Adrenal gland (tissue), 19 donors: ENCODE results near the gene PDSS1. TPM values are rescaled to one million over a fixed set of nuclear protein-coding genes. Genes with fewer than 3 reads are reported as not detected.
"Not testable (repeated sequence)": the region's sequence is repeated elsewhere in the genome, so short reads cannot be mapped to it uniquely, and the experiment has no call there.

Source experiments
- DNase-seq, 7 donors: peaks; one replicate each; pipeline ENCODE4 v3.0.0-alpha.2; 2019 to 2020
- H3K27ac ChIP-seq, 5 donors: fragments of 200-600 bp; sonication (generic) in 4 of 5; 1 replicate in 3 of 5; 2 replicates in 2 of 5; pipeline versions ENCODE4 v1.5.1 to v1.8.0; 2016 to 2020; ENCODE audit warnings: mild to moderate bottlenecking in 1 of 5
- H3K27me3 ChIP-seq: fragments of 200-600 bp; 2 replicates; pipeline ENCODE4 v1.8.0; 2021
- H3K36me3 ChIP-seq, 2 donors: fragments of 200-600 bp; replicated peaks in 1 of 2; 1 replicate in 1 of 2; 2 replicates in 1 of 2; pipeline versions ENCODE4 v1.5.1 to v1.8.0; 2018 to 2022
- H3K4me1 ChIP-seq, 2 donors: fragments of 200-600 bp; replicated peaks in 1 of 2; 1 replicate in 1 of 2; 2 replicates in 1 of 2; pipeline versions ENCODE4 v1.5.1 to v1.8.0; 2018 to 2021
- H3K4me3 ChIP-seq, 4 donors: fragments of 200-600 bp; sonication (generic) in 3 of 4; one replicate each; pipeline ENCODE4 v1.5.1; 2016 to 2018
- H3K9me3 ChIP-seq, 3 donors: fragments of 200-600 bp; sonication (generic) in 1 of 3; replicated peaks in 1 of 3; 1 replicate in 2 of 3; 2 replicates in 1 of 3; pipeline versions ENCODE4 v1.5.1 to v1.8.0; 2016 to 2021
- POLR2A ChIP-seq, 2 donors: fragments of 450-650 bp; IDR thresholded peaks; one replicate each; pipeline ENCODE4 v1.6.1; 2017; ENCODE audit warnings: antibody characterized with exemption in 2 of 2, mild to moderate bottlenecking in 2 of 2, moderate library complexity in 1 of 2
- WGBS, 4 donors: extraction: QIAGEN DNeasy Blood & Tissue Kit in 2 of 4; methylation state at CpG; one replicate each; pipeline versions ENCODE4 v1.1.5 to v1.1.7; 2013 to 2017; 5-methylcytosine and 5-hydroxymethylcytosine counted together
- intact Hi-C, 2 donors: fragments of 100-400 bp; cut with DNase I; formaldehyde crosslinking; loops; one replicate each; pipeline versions ENCODE4 v1.14.1 to v1.15.0; 2022 to 2023
- long read RNA-seq, 10 donors: library from polyadenylated mRNA in 3 of 10; unstranded in 2 of 10; stranded (forward) in 1 of 10; transcript quantifications; one replicate each; pipeline ENCODE4 v2.0.0 and lab custom pipeline, GENCODE V29; 2021 to 2026
- polyA plus RNA-seq, 3 donors: library from polyadenylated mRNA; stranded (reverse); fragments of 200-250 nt in 2 of 3; fragments of 350-450 nt in 1 of 3; fragmentation: Illumina TruSeq in 1 of 3; extraction: RNeasy Lipid Tissue Mini Kit (QIAGEN cat#74804) in 1 of 3; gene quantifications; one replicate each; pipeline ENCODE4 v1.2.3, GENCODE V29; 2013 to 2014
- total RNA-seq, 9 donors: library from RNA; depleted of rRNA in 4 of 9; stranded (reverse); fragments of >200 nt in 4 of 9; fragments of 120-200 nt in 1 of 9; fragmentation: NEBNext Ultra II Directional in 1 of 9; extraction: Animal tissue kit (Norgen Biotek cat#: 25700) in 1 of 9; gene quantifications; one replicate each; pipeline versions ENCODE4 v1.1.0 to v1.2.4, GENCODE V29; 2013 to 2023
- TF ChIP-seq, protein P1 (sequence below), 6 experiments: fragments of 450-650 bp in 4 of 6; fragments of 200-600 bp in 2 of 6; sonication (generic) in 1 of 6; IDR thresholded peaks; 1 replicate in 5 of 6; 2 replicates in 1 of 6; pipeline versions ENCODE4 v1.5.1 to v1.8.0; 2016 to 2021; ENCODE audit warnings: antibody characterized with exemption in 6 of 6, mild to moderate bottlenecking in 2 of 6, moderate library complexity in 1 of 6
- donor health status: healthy with polysubstance abuse.
- donor health status: Bipolar disorder and iron deficiency.
- donor health status: DM: yes; HTN: yes; CAD: no.
- donor health status: DM: no; HTN: no; CAD: no.
- donor health status: DM: no; HTN: no; CAD: no.
- donor health status: DM: yes; HTN: yes; CAD: no.

PDSS1 gene, protein sequence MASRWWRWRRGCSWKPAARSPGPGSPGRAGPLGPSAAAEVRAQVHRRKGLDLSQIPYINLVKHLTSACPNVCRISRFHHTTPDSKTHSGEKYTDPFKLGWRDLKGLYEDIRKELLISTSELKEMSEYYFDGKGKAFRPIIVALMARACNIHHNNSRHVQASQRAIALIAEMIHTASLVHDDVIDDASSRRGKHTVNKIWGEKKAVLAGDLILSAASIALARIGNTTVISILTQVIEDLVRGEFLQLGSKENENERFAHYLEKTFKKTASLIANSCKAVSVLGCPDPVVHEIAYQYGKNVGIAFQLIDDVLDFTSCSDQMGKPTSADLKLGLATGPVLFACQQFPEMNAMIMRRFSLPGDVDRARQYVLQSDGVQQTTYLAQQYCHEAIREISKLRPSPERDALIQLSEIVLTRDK
- 1 to 10 TPM; 1.2 to 5.3 (median 3.0) TPM for total RNA-seq
- 1 to 10 TPM; 4.3 to 7.4 (median 4.7) TPM for polyA plus RNA-seq
- long read RNA-seq, donor 1, result 0 reads
- long read RNA-seq, donor 2, result 0 reads
- long read RNA-seq, donor 3, result 0 reads
- long read RNA-seq, donor 4, partial matches to known transcripts, result 0 of 1 reads
- long read RNA-seq, donor 4, other reads (novel, unspliced or antisense), result 0 of 1 reads
- long read RNA-seq, donor 5, partial matches to known transcripts, result 0 of 3 reads
- long read RNA-seq, donor 5, other reads (novel, unspliced or antisense), result 3 of 3 reads
- long read RNA-seq, donor 6, partial matches to known transcripts, result 0 of 1 reads
- long read RNA-seq, donor 6, other reads (novel, unspliced or antisense), result 1 of 1 reads
- long read RNA-seq, donor 7, result 0 reads
- long read RNA-seq, donor 8, partial matches to known transcripts, result 7 of 12 reads
- long read RNA-seq, donor 8, other reads (novel, unspliced or antisense), result 5 of 12 reads
- long read RNA-seq, donor 9, result 0 reads
- long read RNA-seq, donor 10, result 0 reads

DNA sequence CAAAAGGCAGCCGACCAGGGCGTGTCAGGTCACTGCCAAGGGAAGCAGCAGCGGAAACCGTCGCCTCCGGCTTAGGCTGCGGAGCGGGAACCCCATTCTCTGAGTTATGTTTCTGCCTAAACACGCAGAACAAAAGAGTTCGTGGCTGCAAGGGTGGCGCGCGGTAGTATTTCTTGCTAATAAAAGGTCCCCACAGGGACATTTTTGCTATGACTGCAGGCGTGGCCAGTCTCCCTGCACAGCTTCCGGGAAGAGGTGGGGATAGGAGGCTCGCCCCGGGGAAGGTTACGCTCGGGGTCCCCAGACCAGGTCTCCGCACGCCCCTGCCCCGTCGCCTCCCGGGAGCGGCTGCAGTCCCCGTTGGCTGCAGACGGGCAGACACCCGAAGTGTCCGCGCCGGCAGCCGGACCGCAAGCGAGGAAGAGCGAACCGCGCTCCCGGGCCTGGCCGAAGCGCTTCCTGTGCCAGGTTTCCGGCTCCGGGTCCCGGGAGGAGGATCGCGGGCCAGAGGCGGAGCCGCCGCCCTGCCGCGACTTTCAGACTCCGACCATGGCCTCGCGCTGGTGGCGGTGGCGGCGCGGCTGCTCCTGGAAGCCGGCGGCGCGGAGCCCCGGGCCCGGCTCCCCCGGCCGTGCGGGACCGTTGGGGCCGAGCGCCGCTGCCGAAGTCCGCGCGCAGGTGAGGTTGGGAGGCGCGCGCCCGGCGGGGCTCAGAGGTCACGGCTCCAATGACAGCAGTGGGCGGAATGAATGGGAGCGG is at the start of gene PDSS1:
Gene PDSS1, plus strand, starts transcription at position 539 of the 759 bp plus-strand sequence. Its CDS starts 11 bp downstream, at position 550.
- Histone ChIP-seq H3K4me3 (peak within 1 kb of the TSS; percentile 2 to 100 (median 83)), H3K36me3 (no peaks in the 10 kb centered on the region), H3K27me3 (no peaks in the 10 kb centered on the region), H3K27ac (peak within 1 kb of the TSS in 4 of 5 donors; percentile 76 to 97 (median 83)), H3K9me3 (no peaks in the 10 kb centered on the region), H3K4me1 (peaks cover 4 to 8% of the 10 kb centered on the region in 2 donors)
- intact Hi-C loops, result no loop called here
- DNase-seq, result peak; percentile 65 to 82 (median 74)
- 0 to 1% (median 0%) methylated on average over 32 to 82 of the region's 82 CpGs for WGBS, 4 donors
- peak in 1 of 2 donors; percentile 48 for TF ChIP-seq POLR2A (IDR thresholded peaks at IDR 0.05)
- TF ChIP-seq, protein P1, sequence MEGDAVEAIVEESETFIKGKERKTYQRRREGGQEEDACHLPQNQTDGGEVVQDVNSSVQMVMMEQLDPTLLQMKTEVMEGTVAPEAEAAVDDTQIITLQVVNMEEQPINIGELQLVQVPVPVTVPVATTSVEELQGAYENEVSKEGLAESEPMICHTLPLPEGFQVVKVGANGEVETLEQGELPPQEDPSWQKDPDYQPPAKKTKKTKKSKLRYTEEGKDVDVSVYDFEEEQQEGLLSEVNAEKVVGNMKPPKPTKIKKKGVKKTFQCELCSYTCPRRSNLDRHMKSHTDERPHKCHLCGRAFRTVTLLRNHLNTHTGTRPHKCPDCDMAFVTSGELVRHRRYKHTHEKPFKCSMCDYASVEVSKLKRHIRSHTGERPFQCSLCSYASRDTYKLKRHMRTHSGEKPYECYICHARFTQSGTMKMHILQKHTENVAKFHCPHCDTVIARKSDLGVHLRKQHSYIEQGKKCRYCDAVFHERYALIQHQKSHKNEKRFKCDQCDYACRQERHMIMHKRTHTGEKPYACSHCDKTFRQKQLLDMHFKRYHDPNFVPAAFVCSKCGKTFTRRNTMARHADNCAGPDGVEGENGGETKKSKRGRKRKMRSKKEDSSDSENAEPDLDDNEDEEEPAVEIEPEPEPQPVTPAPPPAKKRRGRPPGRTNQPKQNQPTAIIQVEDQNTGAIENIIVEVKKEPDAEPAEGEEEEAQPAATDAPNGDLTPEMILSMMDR (IDR thresholded peaks at IDR 0.05), result no peak

DNA sequence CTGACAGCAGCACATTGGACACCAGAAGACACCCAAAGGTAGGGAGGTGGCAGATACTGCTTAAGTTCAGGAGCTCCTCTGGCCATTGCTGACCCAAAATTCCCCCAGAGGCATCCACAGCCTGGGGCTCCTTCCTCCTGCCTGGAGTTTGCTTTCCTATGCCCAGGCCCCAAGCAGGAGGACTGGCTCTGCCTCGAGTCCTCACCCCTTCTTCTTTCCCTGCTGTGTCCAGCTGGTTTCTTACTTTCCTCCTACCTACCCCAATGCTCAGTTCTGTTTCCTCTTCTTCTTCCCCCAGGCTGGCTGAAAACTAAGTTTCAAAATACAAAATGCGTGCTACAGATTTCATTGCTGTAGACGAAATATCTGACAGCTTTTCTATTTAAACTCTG is 49.3 kb upstream of the PDSS1 start:
- H3K4me3 ChIP-seq, DNase-seq, H3K27me3 ChIP-seq, H3K9me3 ChIP-seq, H3K4me1 ChIP-seq, H3K36me3 ChIP-seq, H3K27ac ChIP-seq, intact Hi-C loops: not testable (repeated sequence)
- 55 to 68% (median 60%) methylated on average over 2 to 3 of the region's 3 CpGs for WGBS, 4 donors

DNA sequence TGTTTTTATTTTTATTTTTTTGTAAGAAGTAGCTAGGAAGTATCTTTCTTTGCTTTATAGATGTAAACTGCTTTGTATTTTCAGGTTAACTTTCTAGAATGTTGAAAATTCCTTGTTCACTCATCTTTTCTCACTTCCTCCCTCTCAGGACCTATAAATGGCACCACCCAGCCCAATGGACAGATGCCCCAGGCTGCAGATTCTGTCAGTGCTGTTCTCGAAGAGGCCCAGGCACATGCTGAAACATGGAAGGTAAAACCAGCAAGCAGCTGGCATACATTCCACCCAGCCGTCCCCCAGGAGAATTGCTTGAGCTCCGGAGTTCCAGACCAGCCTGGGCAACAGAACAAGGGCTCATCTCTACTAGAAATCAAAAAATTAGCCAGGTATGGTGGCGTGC is 47.1 kb upstream of the PDSS1 start:
- Histone ChIP-seq H3K36me3 (no peaks in the 10 kb centered on the region), H3K9me3 (no peaks in the 10 kb centered on the region), H3K27ac (no peak overlapping the region), H3K27me3 (no peaks in the 10 kb centered on the region), H3K4me3 (no peak overlapping the region), H3K4me1 (no peaks in the 10 kb centered on the region)
- DNase-seq, result no peak
- 60 to 73% (median 65%) methylated on average over 4 of the region's 4 CpGs for WGBS, 4 donors
- intact Hi-C loops, result no loop called here
- TF ChIP-seq, protein P1 (IDR thresholded peaks at IDR 0.05), result no peak
- TF ChIP-seq POLR2A (IDR thresholded peaks at IDR 0.05), result no peak

DNA sequence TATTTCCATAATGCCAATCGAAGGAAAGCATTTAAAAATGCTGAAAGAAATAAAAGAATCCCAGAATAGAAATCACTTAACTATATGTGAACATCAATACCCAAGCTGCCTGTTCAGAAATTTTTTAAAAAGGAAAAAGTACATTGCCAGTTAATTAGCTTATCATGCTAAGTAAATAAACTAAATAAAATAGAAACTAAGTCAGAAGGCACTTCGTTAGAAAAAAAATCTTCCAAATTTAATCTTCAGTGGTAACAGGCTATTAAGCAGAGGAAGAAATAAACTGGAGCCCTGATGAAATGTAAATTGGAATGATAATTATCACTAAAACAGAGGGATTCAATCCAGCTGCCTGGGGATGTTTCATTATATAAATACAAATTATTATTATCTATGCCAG is 46.0 kb upstream of the PDSS1 start:
- H3K27me3 ChIP-seq, H3K36me3 ChIP-seq, H3K4me3 ChIP-seq, intact Hi-C loops, DNase-seq, H3K4me1 ChIP-seq, H3K9me3 ChIP-seq, H3K27ac ChIP-seq: not testable (repeated sequence)
- 46 to 62% (median 49%) methylated on average over 2 of the region's 2 CpGs for WGBS, 4 donors
